Fibroblast of lung (primary cell): Measurements from ENCODE around the gene KLK6. TPM values are rescaled to one million over a fixed set of nuclear protein-coding genes. Genes with fewer than 3 reads are reported as not detected.

Experiments
- DNase-seq, 2 donors: peaks; one replicate each; pipeline versions ENCODE4 v3.0.0 to v3.0.0-alpha.2; 2010; ENCODE audit warnings: low read depth in 2 of 2
- H2AFZ ChIP-seq: 2 replicates; pipeline ENCODE4 v1.5.1; 2012; ENCODE audit warnings: low read length, control low read depth, inconsistent platforms
- H3K27ac ChIP-seq: 2 replicates; pipeline ENCODE4 v1.5.1; 2011; ENCODE audit warnings: low read length, control low read depth; ENCODE audit not compliant: insufficient read depth
- H3K27me3 ChIP-seq: 2 replicates; pipeline ENCODE4 v1.5.1; 2011; ENCODE audit warnings: mild to moderate bottlenecking, low read length; ENCODE audit not compliant: control insufficient read depth, insufficient read depth
- H3K36me3 ChIP-seq: 2 replicates; pipeline ENCODE4 v1.5.1; 2011; ENCODE audit warnings: low read length; ENCODE audit not compliant: control insufficient read depth, insufficient read depth
- H3K4me1 ChIP-seq: 2 replicates; pipeline ENCODE4 v1.5.1; 2011; ENCODE audit warnings: low read length; ENCODE audit not compliant: control insufficient read depth, insufficient read depth; ENCODE audit errors: extremely low read depth
- H3K4me2 ChIP-seq: 2 replicates; pipeline ENCODE4 v1.5.1; 2011; ENCODE audit warnings: low read length, control low read depth; ENCODE audit not compliant: insufficient read depth; ENCODE audit errors: extremely low read depth
- H3K4me3 ChIP-seq, 4 experiments: fragments of 200-600 bp in 1 of 4; sonication (generic) in 1 of 4; replicated peaks in 1 of 4; 2 replicates each; pipeline ENCODE4 v1.5.1; 2011 to 2016; ENCODE audit warnings: low read length in 4 of 4, low read depth in 3 of 4, mild to moderate bottlenecking in 3 of 4, control low read depth in 2 of 4, inconsistent platforms in 1 of 4, mixed read lengths in 1 of 4; ENCODE audit not compliant: insufficient read depth in 1 of 4; ENCODE audit errors: control extremely low read depth in 1 of 4
- H3K79me2 ChIP-seq: 2 replicates; pipeline ENCODE4 v1.5.1; 2012; ENCODE audit warnings: mild to moderate bottlenecking, low read length, inconsistent platforms; ENCODE audit not compliant: control insufficient read depth, insufficient read depth
- H3K9ac ChIP-seq: 2 replicates; pipeline ENCODE4 v1.5.1; 2011; ENCODE audit warnings: mild to moderate bottlenecking, low read length, control low read depth; ENCODE audit not compliant: insufficient read depth
- H3K9me3 ChIP-seq: 2 replicates; pipeline ENCODE4 v1.5.1; 2012; ENCODE audit warnings: low read depth, low read length; ENCODE audit not compliant: control insufficient read depth, insufficient read depth
- H4K20me1 ChIP-seq: 2 replicates; pipeline ENCODE4 v1.5.1; 2011; ENCODE audit warnings: low read length; ENCODE audit not compliant: control insufficient read depth, insufficient read depth; ENCODE audit errors: extremely low read depth
- EZH2 ChIP-seq: IDR thresholded peaks from 2 replicates; pipeline ENCODE4 v1.5.1; 2012; ENCODE audit warnings: low read length, control low read depth, mild to moderate bottlenecking; ENCODE audit errors: missing control alignments
- polyA plus RNA-seq, 2 donors: library from polyadenylated mRNA; depleted of rRNA in 1 of 2; stranded (reverse) in 1 of 2; unstranded in 1 of 2; fragments of >200 nt; gene quantifications; 2 replicates each; pipeline ENCODE4 v1.2.1, GENCODE V29; 2011 to 2012; ENCODE audit warnings: missing spikeins in 1 of 2
- total RNA-seq: library from RNA; depleted of rRNA; stranded (reverse); fragments of >200 nt; gene quantifications from 2 replicates; pipeline ENCODE4 v1.2.1, GENCODE V29; 2014
- TF ChIP-seq, protein P1 (sequence below), 2 donors: IDR thresholded peaks in 1 of 2; conservative IDR thresholded peaks in 1 of 2; 1 replicate in 1 of 2; 2 replicates in 1 of 2; pipeline ENCODE4 v1.5.1; 2011 to 2012; ENCODE audit warnings: low read length in 2 of 2, control low read depth in 1 of 2, inconsistent platforms in 1 of 2, low read depth in 1 of 2, mild to moderate bottlenecking in 1 of 2

The KLK6 gene
- total and polyA plus RNA-seq, 2 donors (not counting 1 experiment from before 2014, with no cell fraction given) = not detected

DNA sequence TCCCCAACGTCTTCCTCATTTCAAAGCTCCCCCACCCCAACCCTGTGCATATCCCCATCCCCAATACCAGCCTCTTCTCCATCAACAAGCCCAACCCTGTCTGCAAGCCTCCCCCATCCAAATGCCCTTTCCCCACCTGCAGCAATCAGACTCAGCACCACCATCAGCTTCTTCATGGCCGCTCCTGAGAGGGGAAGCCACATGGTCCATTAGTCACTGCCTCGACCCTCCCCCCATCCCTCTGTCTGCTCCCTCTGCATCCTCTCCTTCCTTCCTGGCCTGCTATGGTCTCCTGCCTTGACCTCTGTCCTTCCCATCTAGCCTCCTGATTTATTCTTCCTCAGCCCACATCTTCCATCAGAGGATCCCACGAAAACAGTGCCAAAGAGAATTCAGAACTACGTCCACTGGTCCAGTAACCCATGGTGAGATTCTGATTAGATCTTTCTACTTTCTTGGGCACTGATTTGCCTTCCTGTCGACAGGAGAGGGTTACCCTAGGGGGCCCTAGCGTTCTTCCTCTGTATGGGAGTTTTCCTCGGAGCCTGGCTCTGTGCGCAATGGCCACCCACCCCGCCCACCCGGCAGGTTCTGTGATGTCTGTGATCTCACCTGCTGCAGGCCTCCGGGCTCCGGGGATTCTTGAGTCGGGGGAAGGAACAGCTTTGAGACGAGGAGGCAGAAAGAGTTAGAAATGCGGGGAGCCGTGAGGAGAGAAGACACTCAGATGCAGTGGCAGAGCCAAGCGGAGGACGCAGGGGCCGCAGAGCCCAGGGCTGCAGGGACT lies 1.3 kb downstream of the KLK6 start:
- TF ChIP-seq EZH2 = no peak
- TF ChIP-seq, protein P1, sequence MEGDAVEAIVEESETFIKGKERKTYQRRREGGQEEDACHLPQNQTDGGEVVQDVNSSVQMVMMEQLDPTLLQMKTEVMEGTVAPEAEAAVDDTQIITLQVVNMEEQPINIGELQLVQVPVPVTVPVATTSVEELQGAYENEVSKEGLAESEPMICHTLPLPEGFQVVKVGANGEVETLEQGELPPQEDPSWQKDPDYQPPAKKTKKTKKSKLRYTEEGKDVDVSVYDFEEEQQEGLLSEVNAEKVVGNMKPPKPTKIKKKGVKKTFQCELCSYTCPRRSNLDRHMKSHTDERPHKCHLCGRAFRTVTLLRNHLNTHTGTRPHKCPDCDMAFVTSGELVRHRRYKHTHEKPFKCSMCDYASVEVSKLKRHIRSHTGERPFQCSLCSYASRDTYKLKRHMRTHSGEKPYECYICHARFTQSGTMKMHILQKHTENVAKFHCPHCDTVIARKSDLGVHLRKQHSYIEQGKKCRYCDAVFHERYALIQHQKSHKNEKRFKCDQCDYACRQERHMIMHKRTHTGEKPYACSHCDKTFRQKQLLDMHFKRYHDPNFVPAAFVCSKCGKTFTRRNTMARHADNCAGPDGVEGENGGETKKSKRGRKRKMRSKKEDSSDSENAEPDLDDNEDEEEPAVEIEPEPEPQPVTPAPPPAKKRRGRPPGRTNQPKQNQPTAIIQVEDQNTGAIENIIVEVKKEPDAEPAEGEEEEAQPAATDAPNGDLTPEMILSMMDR (conservative IDR thresholded peaks at IDR 0.05 in 1 of 2, IDR thresholded peaks at IDR 0.05 in 1 of 2; ENCODE audit: low read depth in 1 of 2, low read length in 2 of 2) = no peak
- Histone ChIP-seq H3K27me3 (no peaks in the 10 kb centered on the region), H3K4me2 (no peak overlapping the region), H4K20me1 (no peaks in the 10 kb centered on the region), H2AFZ (no peak overlapping the region), H3K4me1 (no peaks in the 10 kb centered on the region), H3K9me3 (no peaks in the 10 kb centered on the region), H3K4me3 (no peak overlapping the region), H3K79me2 (no peaks in the 10 kb centered on the region), H3K36me3 (no peaks in the 10 kb centered on the region), H3K27ac (no peak overlapping the region), H3K9ac (no peak overlapping the region)
- no peak for DNase-seq

DNA sequence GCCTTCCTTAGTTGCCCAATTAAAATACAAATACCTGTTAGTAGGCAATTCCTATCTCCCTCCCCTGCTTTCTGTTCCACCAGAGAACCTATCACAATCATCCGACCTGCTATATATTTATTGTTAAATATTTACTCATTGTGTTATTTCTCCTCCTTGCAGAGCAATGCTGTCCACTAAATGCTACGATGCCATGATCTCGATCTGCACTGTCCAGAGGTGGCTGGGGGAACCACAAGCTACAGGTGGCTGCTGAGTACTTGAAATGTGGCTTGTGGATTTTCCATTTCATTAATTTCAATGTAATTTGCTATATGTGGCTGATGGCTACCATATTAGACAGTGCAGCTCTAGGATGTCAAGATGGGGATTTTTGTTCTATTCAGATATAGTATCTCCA lies 5.1 kb downstream of the KLK6 start:
- Histone ChIP-seq H3K4me1 (no peaks in the 10 kb centered on the region), H3K36me3 (no peaks in the 10 kb centered on the region), H4K20me1 (no peaks in the 10 kb centered on the region), H3K4me2 (no peak overlapping the region), H3K9ac (no peak overlapping the region), H3K27me3 (no peaks in the 10 kb centered on the region), H3K9me3 (no peaks in the 10 kb centered on the region), H3K79me2 (no peaks in the 10 kb centered on the region), H2AFZ (no peak overlapping the region), H3K4me3 (no peak overlapping the region), H3K27ac (no peak overlapping the region)
- DNase-seq = no peak
- no peak for TF ChIP-seq EZH2

DNA sequence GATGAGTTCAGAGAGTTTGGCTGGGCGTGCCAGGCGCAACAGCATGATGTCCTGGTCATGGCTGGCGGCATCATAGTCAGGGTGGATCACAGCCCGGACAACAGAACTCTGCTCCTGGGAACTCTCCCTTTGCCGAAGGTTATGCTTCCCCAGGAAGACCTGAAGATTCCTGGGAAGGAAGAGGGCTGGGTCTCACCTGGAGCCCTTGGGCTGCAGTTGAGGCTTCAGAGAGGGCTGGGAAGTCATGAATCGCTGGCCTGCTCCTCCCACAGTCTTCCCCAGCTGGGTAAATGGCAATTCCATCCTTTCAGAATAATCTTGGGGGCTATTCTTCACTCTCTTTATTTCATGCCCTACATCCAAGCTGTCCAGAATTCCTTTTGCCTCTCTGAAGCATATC lies 6.0 kb downstream of the KLK6 start:
- no peak for TF ChIP-seq EZH2
- TF ChIP-seq, protein P1 (conservative IDR thresholded peaks at IDR 0.05 in 1 of 2, IDR thresholded peaks at IDR 0.05 in 1 of 2; ENCODE audit: low read depth in 1 of 2, low read length in 2 of 2) = no peak
- no peak overlapping the region for H3K27ac ChIP-seq
- H3K79me2 ChIP-seq = no peaks in the 10 kb centered on the region

More for the DNA sequence above, 6.0 kb downstream of the KLK6 start:
- Histone ChIP-seq H3K27me3 (no peaks in the 10 kb centered on the region), H2AFZ (no peak overlapping the region), H4K20me1 (no peaks in the 10 kb centered on the region), H3K4me1 (no peaks in the 10 kb centered on the region), H3K9ac (no peak overlapping the region), H3K36me3 (no peaks in the 10 kb centered on the region), H3K9me3 (no peaks in the 10 kb centered on the region), H3K4me3 (no peak overlapping the region), H3K4me2 (no peak overlapping the region)
- no peak for DNase-seq
